H1 (cell line): ENCODE results near the gene SLC26A9. TPM values are rescaled to one million over a fixed set of nuclear protein-coding genes. Genes with fewer than 3 reads are reported as not detected.
A peak's percentile ranks its signal among the peaks of the same experiment; 100 is the strongest.

ENCODE experiments used
- CTCF ChIA-PET: fragments of 300-600 bp; sonication (Branson Sonifier 250); formaldehyde crosslinking; loops from one replicate; lab custom pipeline; 2021; ENCODE audit not compliant: partially characterized antibody; lab: Charles Lee
- POLR2A ChIA-PET: fragments of 300-600 bp; sonication (Branson Sonifier 250); formaldehyde crosslinking; loops from one replicate; lab custom pipeline; 2021; ENCODE audit warnings: inconsistent platforms; ENCODE audit not compliant: partially characterized antibody; lab: Charles Lee
- DNase-seq, 2 experiments: peaks; one replicate each; pipeline versions ENCODE4 v3.0.0 to v3.0.0-alpha.2; 2010 to 2022; ENCODE audit warnings: low spot score in 2 of 2, low read depth in 1 of 2, mixed read lengths in 1 of 2
- FAIRE-seq: peaks from 2 replicates; lab custom pipeline; 2011; peaks lifted over from hg19 to GRCh38; lab: Jason Lieb, UNC
- H2AFZ ChIP-seq: 2 replicates; pipeline ENCODE4 v1.8.1; 2012; ENCODE audit warnings: low read length, inconsistent platforms
- H2AK5ac ChIP-seq: 2 replicates; pipeline ENCODE4 v1.6.1; 2013; ENCODE audit warnings: low read depth, low read length
- H2BK120ac ChIP-seq: replicated peaks from 2 replicates; pipeline ENCODE3; 2013; ENCODE audit warnings: low read depth, low read length, inconsistent platforms
- H2BK12ac ChIP-seq: 2 replicates; pipeline ENCODE4 v1.6.1; 2013; ENCODE audit warnings: low read depth, low read length
- H2BK15ac ChIP-seq: 2 replicates; pipeline ENCODE4 v1.6.1; 2013; ENCODE audit warnings: low read length
- H2BK20ac ChIP-seq: 2 replicates; pipeline ENCODE4 v1.6.1; 2013; ENCODE audit warnings: low read length
- H2BK5ac ChIP-seq: 2 replicates; pipeline ENCODE4 v1.6.1; 2013; ENCODE audit warnings: low read depth, low read length
- H3K14ac ChIP-seq: 2 replicates; pipeline ENCODE4 v1.6.1; 2013; ENCODE audit warnings: inconsistent platforms; ENCODE audit not compliant: insufficient read length
- H3K18ac ChIP-seq: 2 replicates; pipeline ENCODE4 v1.6.1; 2013; ENCODE audit warnings: low read length; ENCODE audit errors: extremely low read depth
- H3K23ac ChIP-seq: 2 replicates; pipeline ENCODE4 v1.6.1; 2013; ENCODE audit warnings: inconsistent platforms; ENCODE audit not compliant: insufficient read length
- H3K23me2 ChIP-seq: 2 replicates; pipeline ENCODE4 v1.6.1; 2013; ENCODE audit warnings: low read depth, low read length
- H3K27ac ChIP-seq: 2 replicates; pipeline ENCODE4 v1.6.1; 2011; ENCODE audit warnings: low read depth, low read length, inconsistent platforms
- H3K27me3 ChIP-seq, 4 experiments: replicated peaks in 1 of 4; 1 replicate in 1 of 4; 2 replicates in 3 of 4; pipeline versions ENCODE4 v1.6.1 to v1.8.1; 2011 to 2013; ENCODE audit warnings: low read length in 3 of 4, mild to moderate bottlenecking in 3 of 4, inconsistent platforms in 2 of 4, mixed read lengths in 2 of 4, moderate library complexity in 1 of 4; ENCODE audit not compliant: control insufficient read depth in 3 of 4, insufficient read depth in 3 of 4; ENCODE audit errors: extremely low read depth in 1 of 4
- H3K36me3 ChIP-seq, 4 experiments: 2 replicates each; pipeline versions ENCODE4 v1.6.1 to v1.8.1; 2011 to 2013; ENCODE audit warnings: mild to moderate bottlenecking in 4 of 4, low read length in 3 of 4, moderate library complexity in 2 of 4, control low read depth in 1 of 4, inconsistent platforms in 1 of 4; ENCODE audit not compliant: insufficient read depth in 4 of 4, control insufficient read depth in 2 of 4
- H3K4ac ChIP-seq: replicated peaks from 2 replicates; pipeline ENCODE3; 2013; ENCODE audit warnings: low read length, low read depth, mixed read lengths, inconsistent platforms; ENCODE audit not compliant: insufficient read length
- H3K4me1 ChIP-seq, 4 experiments: replicated peaks in 1 of 4; 1 replicate in 1 of 4; 2 replicates in 3 of 4; pipeline versions ENCODE4 v1.6.1 to v1.8.1; 2011 to 2013; ENCODE audit warnings: low read length in 3 of 4, inconsistent platforms in 2 of 4, mixed read lengths in 1 of 4; ENCODE audit not compliant: insufficient read depth in 4 of 4, control insufficient read depth in 3 of 4
- H3K4me2 ChIP-seq, 2 experiments: 2 replicates each; pipeline versions ENCODE4 v1.6.1 to v1.8.1; 2011 to 2013; ENCODE audit warnings: low read depth in 2 of 2, low read length in 2 of 2, control low read depth in 1 of 2, inconsistent platforms in 1 of 2, mild to moderate bottlenecking in 1 of 2; ENCODE audit not compliant: insufficient read depth in 1 of 2
- H3K4me3 ChIP-seq, 4 experiments: fragments of 200-600, 300-600 bp in 1 of 4; sonication (generic), shearing (Covaris generic), sonication (Bioruptor Twin) in 1 of 4; 2 replicates each; pipeline versions ENCODE4 v1.5.1 to v1.8.1; 2011 to 2016; ENCODE audit warnings: low read length in 4 of 4, low read depth in 3 of 4, control low read depth in 2 of 4, inconsistent platforms in 2 of 4, mild to moderate bottlenecking in 2 of 4, mixed read lengths in 1 of 4, moderate library complexity in 1 of 4; ENCODE audit not compliant: insufficient read depth in 2 of 4; ENCODE audit errors: extremely low read depth in 1 of 4
- H3K56ac ChIP-seq: replicated peaks from 2 replicates; pipeline ENCODE3; 2013; ENCODE audit warnings: low read depth, mild to moderate bottlenecking, mixed read lengths, low read length, inconsistent platforms; ENCODE audit not compliant: insufficient read length
- H3K79me1 ChIP-seq: 2 replicates; pipeline ENCODE4 v1.6.1; 2013; ENCODE audit warnings: low read depth, low read length, control low read depth
- H3K79me2 ChIP-seq, 2 experiments: 2 replicates each; pipeline versions ENCODE4 v1.6.1 to v1.8.1; 2012 to 2013; ENCODE audit warnings: low read length in 2 of 2, mild to moderate bottlenecking in 2 of 2, inconsistent platforms in 1 of 2; ENCODE audit not compliant: insufficient read depth in 2 of 2, control insufficient read depth in 1 of 2
- H3K9ac ChIP-seq, 4 experiments: replicated peaks in 1 of 4; 1 replicate in 1 of 4; 2 replicates in 3 of 4; pipeline versions ENCODE4 v1.6.1 to v1.8.1; 2011 to 2013; ENCODE audit warnings: low read depth in 3 of 4, low read length in 3 of 4, control low read depth in 2 of 4, mild to moderate bottlenecking in 2 of 4, moderate library complexity in 2 of 4, inconsistent platforms in 1 of 4; ENCODE audit errors: extremely low read depth in 1 of 4
- H3K9me3 ChIP-seq, 2 experiments: 2 replicates each; pipeline versions ENCODE4 v1.6.1 to v1.8.1; 2012 to 2013; ENCODE audit warnings: mild to moderate bottlenecking in 2 of 2, moderate library complexity in 2 of 2, control low read depth in 1 of 2, inconsistent platforms in 1 of 2, low read depth in 1 of 2, low read length in 1 of 2, mixed read lengths in 1 of 2; ENCODE audit not compliant: insufficient read depth in 2 of 2
- H4K20me1 ChIP-seq, 2 experiments: replicated peaks in 1 of 2; 2 replicates each; pipeline versions ENCODE3 to v1.8.1; 2011 to 2013; ENCODE audit warnings: inconsistent platforms in 2 of 2, low read length in 2 of 2, mild to moderate bottlenecking in 1 of 2; ENCODE audit not compliant: insufficient read depth in 2 of 2, control insufficient read depth in 1 of 2
- H4K5ac ChIP-seq: 2 replicates; pipeline ENCODE4 v1.6.1; 2013; ENCODE audit warnings: low read length, low read depth, mixed read lengths, inconsistent platforms; ENCODE audit not compliant: insufficient read length
- H4K8ac ChIP-seq: 2 replicates; pipeline ENCODE4 v1.8.0; 2013; ENCODE audit warnings: mild to moderate bottlenecking, moderate library complexity, low read length, inconsistent platforms; ENCODE audit not compliant: insufficient read depth; ENCODE audit errors: extremely low read depth
- H4K91ac ChIP-seq: replicated peaks from 2 replicates; pipeline ENCODE3; 2013; ENCODE audit warnings: low read length, mixed read lengths, inconsistent platforms; ENCODE audit not compliant: insufficient read length
- CBX8 ChIP-seq: fragments of 300-800, 300-1000 bp; sonication (generic); IDR thresholded peaks from 2 replicates; pipeline ENCODE4 v1.7.1; 2016; ENCODE audit warnings: low read depth, low read length, borderline replicate concordance
- CEBPB ChIP-seq: IDR thresholded peaks from 2 replicates; pipeline ENCODE4 v1.6.1; 2012; ENCODE audit warnings: low read depth, low read length
- HDAC6 ChIP-seq: IDR thresholded peaks from one replicate; pipeline ENCODE4 v1.7.1; 2012; ENCODE audit warnings: low read depth, mild to moderate bottlenecking, inconsistent platforms, low read length, moderate library complexity
- SIRT6 ChIP-seq: IDR thresholded peaks from one replicate; pipeline ENCODE4 v1.7.1; 2012; ENCODE audit warnings: low read length, inconsistent platforms
- WGBS, 2 experiments: shearing (Covaris generic) in 1 of 2; methylation state at CpG; one replicate each; pipeline versions ENCODE4 v1.1.6 to v1.1.7; 2013 to 2015; ENCODE audit warnings: low lambda C conversion rate in 2 of 2, mixed read lengths in 2 of 2, inconsistent platforms in 1 of 2, low coverage in 1 of 2, missing lambda C conversion rate in 1 of 2; ENCODE audit not compliant: insufficient replicate concordance in 2 of 2, insufficient coverage in 1 of 2, insufficient read length in 1 of 2; ENCODE audit errors: extremely low coverage in 1 of 2, missing lambda C conversion rate in 1 of 2; 5-methylcytosine and 5-hydroxymethylcytosine counted together
- polyA plus RNA-seq, 7 experiments: library from polyadenylated mRNA; depleted of rRNA in 3 of 7; stranded (reverse) in 5 of 7; unstranded in 2 of 7; fragments of >200 nt in 5 of 7; fragments of 200-250 nt in 2 of 7; gene quantifications; 1 replicate in 5 of 7; 2 replicates in 1 of 7; 4 replicates in 1 of 7; pipeline versions ENCODE4 v1.2.1 to v1.2.3, GENCODE V29; 2011 to 2013; ENCODE audit warnings: missing spikeins in 2 of 7, mixed read lengths in 2 of 7
- total RNA-seq: library from RNA; stranded (reverse); fragmentation: NEBNext Ultra II Directional; extraction: Animal tissue kit (Norgen Biotek cat#: 25700); gene quantifications from 2 replicates; pipeline ENCODE4 v1.2.1, GENCODE V29; 2021

Gene SLC26A9
- total and polyA plus RNA-seq, 2 of the 8 experiments (the other 6 are each of a cell fraction or from before 2014, with no cell fraction given) = not detected

- Histone ChIP-seq H3K56ac (no peak overlapping the region), H2AK5ac (no peak overlapping the region), H3K23me2 (no peaks in the 10 kb centered on the region), H3K18ac (no peak overlapping the region), H3K4me3 (no peak overlapping the region), H3K79me1 (no peaks in the 10 kb centered on the region), H3K4ac (no peak overlapping the region), H2AFZ (no peak overlapping the region), H3K4me2 (no peak overlapping the region), H3K14ac (no peak overlapping the region), H2BK20ac (no peak overlapping the region), H2BK120ac (no peak overlapping the region), H3K36me3 (no peaks in the 10 kb centered on the region), H3K9me3 (no peaks in the 10 kb centered on the region), H3K27ac (no peak overlapping the region), H4K20me1 (peaks cover 0 to 1% of the 10 kb centered on the region in 2 experiments), H4K91ac (no peak overlapping the region), H4K5ac (no peak overlapping the region), H3K23ac (no peak overlapping the region), H2BK5ac (no peak overlapping the region), H3K79me2 (no peaks in the 10 kb centered on the region), H3K4me1 (peaks cover 0 to 6% (median 2%) of the 10 kb centered on the region in 4 experiments; a peak in 4 of 7 replicates), H2BK12ac (no peak overlapping the region), H3K27me3 (no peaks in the 10 kb centered on the region; a peak in 1 of 7 replicates), H2BK15ac (no peak overlapping the region), H4K8ac (no peak overlapping the region), H3K9ac (no peak overlapping the region)
- ChIA-PET CTCF (interaction anchor here (1.0 to 14.5 kb wide), 17 partner anchors 8 to 324 kb away, joined by 3 to 394 read pairs (median 5); partner anchors contain the start of genes PM20D1 and SLC26A9), POLR2A (interaction anchor here (2.4 kb wide), 1 partner anchor 60 kb away, joined by 8 read pairs; no protein-coding TSS in a partner anchor)
- 88% methylated on average over 7 of the region's 7 CpGs; no CpG with 5 or more reads in 1 of the 2 experiments for WGBS, 2 experiments
- DNase-seq = peak in 1 of 2 experiments; percentile 14
- FAIRE-seq = no peak
- TF ChIP-seq CEBPB = no peak
- TF ChIP-seq CBX8 = no peak
- TF ChIP-seq HDAC6 = no peak
- no peak for TF ChIP-seq SIRT6
- TF ChIP-seq, all 59 proteins: peak for 0
These were observed 26.7 kb downstream of the SLC26A9 start for GRCh38 chr1:205916541-205916940.
